HT1080 (cell line): ENCODE results near the gene ING4. TPM values are rescaled to one million over a fixed set of nuclear protein-coding genes. Genes with fewer than 3 reads are reported as not detected.
A peak's percentile ranks its signal among the peaks of the same experiment; 100 is the strongest.

ENCODE experiments used
- DNase-seq: peaks from one replicate; pipeline ENCODE4 v3.0.0-alpha.2; 2015; ENCODE audit warnings: low read depth
- small RNA-seq: library from RNA; depleted of rRNA; stranded (forward); fragments of <200 nt; gene quantifications from one replicate; pipeline ENCODE3, GENCODE V24; 2014
- total RNA-seq: library from RNA; depleted of rRNA; stranded (reverse); fragments of >200 nt; shearing (Covaris generic); gene quantifications from 2 replicates; pipeline ENCODE4 v1.2.3, GENCODE V29; 2014; rRNA removed

The ING4 gene
- total RNA-seq, 1 experiment from 2014 or later = 22.3 TPM

GRCh38 chr12:6608592-6609281 lies 54.2 kb downstream of the ING4 start:
- no peak for DNase-seq

- peak; percentile 90 for DNase-seq
These were observed 54.9 kb downstream of the ING4 start for GRCh38 chr12:6607751-6608591.

- DNase-seq = no peak
These were observed 56.4 kb downstream of the ING4 start for GRCh38 chr12:6606331-6607131.

DNA sequence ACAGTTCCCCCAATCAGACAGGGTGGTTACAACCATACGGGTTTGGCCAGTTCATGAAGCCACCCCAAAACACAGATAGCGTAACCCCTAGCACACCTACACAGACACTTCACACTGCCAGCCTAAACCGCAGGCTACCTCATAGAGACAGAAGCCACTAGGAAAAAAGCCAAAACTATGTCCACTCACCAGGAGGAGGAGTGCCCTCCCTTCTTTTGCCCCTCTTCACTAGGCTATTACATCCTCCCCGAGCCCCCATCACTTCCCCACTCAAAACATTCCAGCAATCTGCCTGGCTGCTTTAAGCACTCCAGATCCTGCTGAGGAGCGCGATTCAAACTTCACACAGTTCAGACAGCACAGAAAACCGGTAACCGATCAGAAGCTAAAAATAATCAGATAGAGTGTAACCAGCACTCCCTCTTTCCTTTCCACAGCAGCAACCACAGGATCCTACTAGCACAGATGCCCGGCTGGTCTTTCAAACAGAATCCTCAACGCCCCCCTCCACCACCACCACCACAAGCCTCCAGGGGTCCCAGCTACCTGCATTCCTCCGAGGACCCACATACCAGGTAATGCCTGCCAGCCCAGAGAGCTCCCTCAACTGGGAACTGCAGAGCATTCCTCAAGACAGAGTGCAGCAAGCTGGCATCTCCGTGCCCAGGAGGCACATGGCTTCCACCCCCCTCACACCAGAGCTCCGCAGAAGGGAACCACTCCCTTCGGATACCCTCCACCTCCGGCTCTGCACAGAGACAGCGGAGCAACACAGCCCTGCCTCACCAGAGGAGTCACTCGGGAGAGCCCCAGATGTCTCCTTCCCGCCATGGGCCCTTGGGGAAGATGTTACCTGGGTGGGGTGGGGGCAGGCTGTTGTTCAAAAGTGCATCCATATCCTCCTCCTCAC lies 57.2 kb downstream of the ING4 start:
- DNase-seq = peak; percentile 32

DNA sequence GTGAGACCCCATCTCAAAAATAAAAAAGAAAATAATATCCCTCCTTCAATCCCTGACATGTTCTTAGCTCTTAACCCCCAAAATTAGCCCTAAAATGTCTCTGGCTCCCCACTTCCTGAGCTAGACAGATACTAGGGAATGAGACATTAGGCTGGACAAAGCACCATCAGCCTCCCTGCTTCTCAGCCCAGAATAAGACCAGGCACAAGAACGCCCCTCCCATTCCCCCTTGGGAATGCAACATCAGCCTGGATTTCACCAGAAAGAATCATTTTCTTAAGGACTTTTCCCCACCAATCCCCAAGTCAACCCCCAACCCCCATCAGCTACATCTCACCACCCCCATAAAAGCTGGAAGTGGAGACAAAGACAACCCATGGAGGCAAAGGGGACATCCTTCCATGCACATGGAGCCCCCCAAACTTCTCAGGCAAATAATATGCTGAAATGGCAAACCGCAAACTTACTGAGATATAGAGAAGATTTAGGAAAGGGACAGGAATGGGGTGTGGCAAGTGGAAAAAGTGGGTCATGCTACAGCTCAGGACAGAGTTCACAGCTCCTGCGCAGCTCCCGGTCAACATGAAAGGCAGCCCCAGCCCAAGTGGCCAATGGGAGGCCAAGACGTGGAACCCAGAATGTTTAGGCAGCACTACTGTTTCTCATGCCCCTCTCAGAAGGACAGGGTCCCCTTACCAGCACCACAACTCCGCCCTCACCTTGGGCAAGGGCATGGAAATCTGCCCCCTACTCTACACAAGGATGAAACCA lies 58.5 kb downstream of the ING4 start:
- no peak for DNase-seq

- peak; percentile 61 for DNase-seq
These were observed 59.8 kb downstream of the ING4 start for GRCh38 chr12:6603095-6603567.

- DNase-seq = no peak
These were observed 60.4 kb downstream of the ING4 start for GRCh38 chr12:6602526-6602925.

Small RNA genes lying within 50 kb of the gene (small RNA-seq; reads per million reads assigned to genes)
- gene RNU6-781P = not detected

Other genes with a start within 250 kb of the ING4 start
- gene CD27, start 218.2 kb downstream of the ING4 start, total RNA-seq = not detected in 2 replicates
- 11.6 and 12.9 TPM in 2 replicates for gene TAPBPL, start 211.1 kb downstream of the ING4 start, total RNA-seq
- gene VAMP1, start 192.4 kb downstream of the ING4 start, total RNA-seq = 3.8 and 5.5 TPM in 2 replicates
- gene MRPL51, start 169.9 kb downstream of the ING4 start, total RNA-seq = 241 and 261 TPM in 2 replicates
- 158 and 173 TPM in 2 replicates for gene NCAPD2, start 169.0 kb downstream of the ING4 start, total RNA-seq
- gene GAPDH, start 128.6 kb downstream of the ING4 start, total RNA-seq = 10,781 and 12,621 TPM in 2 replicates
- gene IFFO1, start 107.1 kb downstream of the ING4 start, total RNA-seq = 7.7 and 9.5 TPM in 2 replicates
- 80.0 and 90.1 TPM in 2 replicates for gene NOP2, start 94.8 kb downstream of the ING4 start, total RNA-seq
- gene CHD4, start 55.7 kb downstream of the ING4 start, total RNA-seq = 348 and 371 TPM in 2 replicates
- gene LPAR5, start 27.2 kb downstream of the ING4 start, total RNA-seq = 0.27 and 0.29 TPM in 2 replicates
- not detected in 2 replicates for gene ACRBP, start 15.7 kb downstream of the ING4 start, total RNA-seq
- 28.8 and 42.6 TPM in 2 replicates for gene ZNF384, start 26.3 kb upstream of the ING4 start, total RNA-seq
- gene PIANP, start 37.7 kb upstream of the ING4 start, total RNA-seq = 0.45 TPM in 1 of 2 replicates, not detected in the other
- 97.5 and 97.6 TPM in 2 replicates for gene COPS7A, start 60.9 kb upstream of the ING4 start, total RNA-seq
- gene MLF2, start 90.0 kb upstream of the ING4 start, total RNA-seq = 283 and 297 TPM in 2 replicates
- gene PTMS, start 103.2 kb upstream of the ING4 start, total RNA-seq = 105 and 148 TPM in 2 replicates
- gene LAG3, start 109.4 kb upstream of the ING4 start, total RNA-seq = 0.20 and 2.0 TPM in 2 replicates
- 0.10 TPM in 1 of 2 replicates, not detected in the other for gene CD4, start 126.4 kb upstream of the ING4 start, total RNA-seq
- gene GPR162, start 158.7 kb upstream of the ING4 start, total RNA-seq = 7.2 and 8.7 TPM in 2 replicates
- gene P3H3, start 165.3 kb upstream of the ING4 start, total RNA-seq = 31.5 and 31.7 TPM in 2 replicates
- 1.5 and 1.6 TPM in 2 replicates for gene GNB3, start 177.8 kb upstream of the ING4 start, total RNA-seq
- gene CDCA3, start 188.2 kb upstream of the ING4 start, total RNA-seq = 129 and 190 TPM in 2 replicates
- 109 and 112 TPM in 2 replicates for gene USP5, start 189.0 kb upstream of the ING4 start, total RNA-seq
- 1,401 and 1,471 TPM in 2 replicates for gene TPI1, start 204.4 kb upstream of the ING4 start, total RNA-seq
- 15.7 and 20.0 TPM in 2 replicates for gene SPSB2, start 210.2 kb upstream of the ING4 start, total RNA-seq
- gene LRRC23, start 241.7 kb upstream of the ING4 start, total RNA-seq = 3.5 and 3.6 TPM in 2 replicates